ENCODE results near the gene EXOG. TPM values are rescaled to one million over a fixed set of nuclear protein-coding genes. Genes with fewer than 3 reads are reported as not detected.

EXOG gene
- total and polyA plus RNA-seq, 2 donors (not counting 3 experiments of a cell fraction or from before 2014, with no cell fraction given), result 10.8 to 21.9 TPM

DNA sequence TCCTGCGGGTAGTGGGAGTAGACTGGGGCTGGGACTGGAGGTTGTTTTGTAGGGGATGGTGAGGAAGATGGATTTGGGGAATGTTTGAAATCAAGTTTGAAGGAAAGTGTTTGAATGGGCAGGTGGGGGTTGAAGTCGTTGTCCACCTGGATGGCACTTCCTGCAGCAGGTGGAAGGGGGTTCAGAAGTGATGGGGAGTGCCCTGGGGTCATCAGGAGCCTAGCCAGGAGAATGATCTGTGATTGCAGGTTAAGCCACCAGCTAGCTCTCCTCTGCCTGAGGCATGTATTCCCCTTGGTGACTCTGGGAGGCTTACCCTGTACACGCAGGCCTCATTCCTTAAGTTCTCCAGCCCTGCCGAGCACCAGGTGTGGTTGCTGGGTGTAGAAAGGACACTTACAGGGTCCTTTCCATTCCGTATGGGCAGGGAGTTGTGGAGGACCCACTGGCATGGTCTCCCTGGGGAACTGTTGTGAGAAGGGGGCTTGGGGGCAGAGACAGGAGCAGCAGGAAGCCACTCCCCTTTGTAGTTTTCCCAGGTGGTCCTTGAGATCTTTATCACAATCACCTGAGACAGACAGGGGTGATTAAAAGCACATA lies 19.9 kb upstream of the EXOG start:
- FAIRE-seq (no peak), DNase-seq (ENCODE audit: low read depth, low spot score) (no peak)
- CTCF ChIA-PET, result no interaction called here
- Histone ChIP-seq H3K4me1 (ENCODE audit: control insufficient read depth, extremely low read depth, insufficient read depth, low read length) (no peaks in the 10 kb centered on the region), H2AFZ (ENCODE audit: low read depth, low read length) (no peak overlapping the region), H3K27me3 (ENCODE audit: control insufficient read depth in 2 of 2, insufficient read depth in 2 of 2, low read length in 2 of 2) (no peaks in the 10 kb centered on the region), H3K9ac (replicated peaks; ENCODE audit: extremely low read depth, insufficient read depth, low read length) (no peak overlapping the region), H3K9me1 (replicated peaks; ENCODE audit: control insufficient read depth, extremely low read depth, insufficient read depth, low read length) (no peaks in the 10 kb centered on the region), H3K79me2 (ENCODE audit: control insufficient read depth, insufficient read depth, low read length) (no peaks in the 10 kb centered on the region), H3K4me2 (ENCODE audit: insufficient read depth, low read length) (no peak overlapping the region), H3K9me3 (replicated peaks; ENCODE audit: control insufficient read depth, insufficient read depth, low read length) (no peaks in the 10 kb centered on the region), H4K20me1 (replicated peaks; ENCODE audit: control insufficient read depth, extremely low read depth, insufficient read depth, low read length) (no peaks in the 10 kb centered on the region), H3K27ac (ENCODE audit: insufficient read depth, low read depth, low read length) (no peak overlapping the region), H3K4me3 (replicated peaks in 1 of 3; ENCODE audit: insufficient read depth in 1 of 3, low read depth in 1 of 3, low read length in 3 of 3) (no peak overlapping the region), H3K36me3 (ENCODE audit: control insufficient read depth in 2 of 2, extremely low read depth in 1 of 2, insufficient read depth in 2 of 2, low read length in 2 of 2) (peaks cover 0 to 3% of the 10 kb centered on the region in 2 experiments)
- intact Hi-C loops (cut with micrococcal nuclease), result loop anchor here (5.0 kb wide), 1 partner anchor 339 kb away; the partner anchor contains the start of genes ACAA1 and MYD88
- dilution Hi-C loops (cut with MboI; ENCODE audit: extremely low pct_ligation_motif_present, low sequenced_read_pairs), result no loop called here
- no TSS peak for BruUV-seq (replicated peaks)
- no peak for TF ChIP-seq CTCF (IDR thresholded peaks at IDR 0.05; ENCODE audit: extremely low read depth in 1 of 2, insufficient read depth in 1 of 2, low read depth in 1 of 2, low read length in 2 of 2)
- no peak for TF ChIP-seq POLR2A (IDR thresholded peaks at IDR 0.05; ENCODE audit: low read depth, low read length)
- TF ChIP-seq EZH2 (IDR thresholded peaks at IDR 0.05; ENCODE audit: borderline replicate concordance, low read depth, low read length, severe bottlenecking), result no peak
- POLR2A ChIA-PET, result no interaction called here

DNA sequence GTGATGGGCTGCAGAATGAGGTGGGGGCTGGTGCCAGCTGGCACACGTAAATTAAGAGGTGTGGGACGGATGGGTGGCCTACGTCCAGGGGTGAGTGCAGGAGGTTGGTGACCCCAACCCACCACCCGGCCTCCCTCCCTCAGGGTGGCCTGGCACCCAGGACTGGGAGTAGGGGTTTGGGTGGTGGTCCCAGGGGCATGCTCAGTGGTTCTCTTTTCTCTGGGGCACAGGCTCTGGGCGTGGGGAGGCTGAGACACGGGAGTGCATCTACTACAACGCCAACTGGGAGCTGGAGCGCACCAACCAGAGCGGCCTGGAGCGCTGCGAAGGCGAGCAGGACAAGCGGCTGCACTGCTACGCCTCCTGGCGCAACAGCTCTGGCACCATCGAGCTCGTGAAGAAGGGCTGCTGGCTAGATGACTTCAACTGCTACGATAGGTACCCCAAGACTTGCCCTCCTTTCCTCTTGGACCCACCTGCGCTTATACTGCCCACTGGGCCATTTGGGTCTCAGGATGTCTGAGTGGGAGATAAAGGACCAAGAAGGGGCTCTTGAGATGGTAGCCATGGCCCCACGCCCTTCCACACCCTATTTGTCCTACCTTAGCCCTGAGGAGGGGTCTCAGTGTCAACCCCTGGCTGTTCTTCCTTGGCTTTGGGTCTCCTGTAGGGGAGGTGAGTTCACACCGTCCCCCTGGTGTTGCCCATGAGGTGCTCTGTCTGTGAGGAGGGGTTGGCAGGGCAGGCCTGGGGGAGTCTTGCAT lies 18.9 kb upstream of the EXOG start:
- no peak overlapping the region for H3K27ac ChIP-seq (ENCODE audit: insufficient read depth, low read depth, low read length)
- no peak overlapping the region for H3K4me2 ChIP-seq (ENCODE audit: insufficient read depth, low read length)
- no peaks in the 10 kb centered on the region for H3K79me2 ChIP-seq (ENCODE audit: control insufficient read depth, insufficient read depth, low read length)
- H3K9me1 ChIP-seq (replicated peaks; ENCODE audit: control insufficient read depth, extremely low read depth, insufficient read depth, low read length), result no peaks in the 10 kb centered on the region
- no TSS peak for BruUV-seq (replicated peaks)
- H4K20me1 ChIP-seq (replicated peaks; ENCODE audit: control insufficient read depth, extremely low read depth, insufficient read depth, low read length), result no peaks in the 10 kb centered on the region
- dilution Hi-C loops (cut with MboI; ENCODE audit: extremely low pct_ligation_motif_present, low sequenced_read_pairs), result no loop called here
- POLR2A ChIA-PET, result no interaction called here
- FAIRE-seq (no peak), DNase-seq (ENCODE audit: low read depth, low spot score) (no peak)
- H3K9me3 ChIP-seq (replicated peaks; ENCODE audit: control insufficient read depth, insufficient read depth, low read length), result no peaks in the 10 kb centered on the region
- no peak for TF ChIP-seq MYC (IDR thresholded peaks at IDR 0.05; ENCODE audit: low read depth, low read length)
- no peak for TF ChIP-seq CTCF (IDR thresholded peaks at IDR 0.05; ENCODE audit: extremely low read depth in 1 of 2, insufficient read depth in 1 of 2, low read depth in 1 of 2, low read length in 2 of 2)
- TF ChIP-seq, protein P1, sequence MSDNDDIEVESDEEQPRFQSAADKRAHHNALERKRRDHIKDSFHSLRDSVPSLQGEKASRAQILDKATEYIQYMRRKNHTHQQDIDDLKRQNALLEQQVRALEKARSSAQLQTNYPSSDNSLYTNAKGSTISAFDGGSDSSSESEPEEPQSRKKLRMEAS (IDR thresholded peaks at IDR 0.05; ENCODE audit: insufficient read depth, insufficient read length), result no peak
- TF ChIP-seq POLR2A (IDR thresholded peaks at IDR 0.05; ENCODE audit: low read depth, low read length), result no peak
- no peak for TF ChIP-seq FOS (IDR thresholded peaks at IDR 0.05; ENCODE audit: borderline replicate concordance, insufficient read depth, low read length)
- no peak overlapping the region for H3K4me3 ChIP-seq (replicated peaks in 1 of 3; ENCODE audit: insufficient read depth in 1 of 3, low read depth in 1 of 3, low read length in 3 of 3)
- CTCF ChIA-PET, result interaction anchor here (0.9 kb wide), 1 partner anchor 133 kb away, joined by 3 read pairs; no protein-coding TSS in a partner anchor
- no peak overlapping the region for H2AFZ ChIP-seq (ENCODE audit: low read depth, low read length)
- H3K9ac ChIP-seq (replicated peaks; ENCODE audit: extremely low read depth, insufficient read depth, low read length), result no peak overlapping the region
- intact Hi-C loops (cut with micrococcal nuclease), result loop anchor here (5.0 kb wide), 1 partner anchor 340 kb away; the partner anchor contains the start of genes ACAA1 and MYD88
- H3K27me3 ChIP-seq (ENCODE audit: control insufficient read depth in 2 of 2, insufficient read depth in 2 of 2, low read length in 2 of 2), result no peaks in the 10 kb centered on the region
- H3K4me1 ChIP-seq (ENCODE audit: control insufficient read depth, extremely low read depth, insufficient read depth, low read length), result no peaks in the 10 kb centered on the region
- peaks cover 0 to 9% of the 10 kb centered on the region in 2 experiments for H3K36me3 ChIP-seq (ENCODE audit: control insufficient read depth in 2 of 2, extremely low read depth in 1 of 2, insufficient read depth in 2 of 2, low read length in 2 of 2)
